Stomach smooth muscle (tissue), 2 donors: ENCODE results near the gene DOK5.

Experiments
- H3K27ac ChIP-seq: one replicate; pipeline ENCODE4 v1.7.0; 2013; ENCODE audit warnings: mild to moderate bottlenecking, low read length, inconsistent platforms
- H3K27me3 ChIP-seq, 2 donors: one replicate each; pipeline ENCODE4 v1.7.0; 2013; ENCODE audit warnings: low read length in 2 of 2; ENCODE audit not compliant: insufficient read depth in 2 of 2, control insufficient read depth in 1 of 2
- H3K36me3 ChIP-seq, 2 donors: one replicate each; pipeline ENCODE4 v1.7.0; 2013; ENCODE audit warnings: low read length in 2 of 2; ENCODE audit not compliant: control insufficient read depth in 2 of 2, insufficient read depth in 2 of 2
- H3K4me1 ChIP-seq: one replicate; pipeline ENCODE4 v1.7.0; 2013; ENCODE audit warnings: low read length; ENCODE audit not compliant: control insufficient read depth, insufficient read depth
- H3K4me3 ChIP-seq, 2 donors: one replicate each; pipeline ENCODE4 v1.7.0; 2013; ENCODE audit warnings: low read length in 2 of 2
- H3K9ac ChIP-seq, 2 donors: one replicate each; pipeline ENCODE4 v1.7.0; 2013; ENCODE audit warnings: low read length in 2 of 2, mild to moderate bottlenecking in 1 of 2
- H3K9me3 ChIP-seq, 2 donors: one replicate each; pipeline ENCODE4 v1.7.0; 2013; ENCODE audit warnings: low read length in 2 of 2; ENCODE audit not compliant: control insufficient read depth in 2 of 2
- donor health status: healthy.
- donor health status: Pancreatic carcinoma.

The DOK5 gene

DNA sequence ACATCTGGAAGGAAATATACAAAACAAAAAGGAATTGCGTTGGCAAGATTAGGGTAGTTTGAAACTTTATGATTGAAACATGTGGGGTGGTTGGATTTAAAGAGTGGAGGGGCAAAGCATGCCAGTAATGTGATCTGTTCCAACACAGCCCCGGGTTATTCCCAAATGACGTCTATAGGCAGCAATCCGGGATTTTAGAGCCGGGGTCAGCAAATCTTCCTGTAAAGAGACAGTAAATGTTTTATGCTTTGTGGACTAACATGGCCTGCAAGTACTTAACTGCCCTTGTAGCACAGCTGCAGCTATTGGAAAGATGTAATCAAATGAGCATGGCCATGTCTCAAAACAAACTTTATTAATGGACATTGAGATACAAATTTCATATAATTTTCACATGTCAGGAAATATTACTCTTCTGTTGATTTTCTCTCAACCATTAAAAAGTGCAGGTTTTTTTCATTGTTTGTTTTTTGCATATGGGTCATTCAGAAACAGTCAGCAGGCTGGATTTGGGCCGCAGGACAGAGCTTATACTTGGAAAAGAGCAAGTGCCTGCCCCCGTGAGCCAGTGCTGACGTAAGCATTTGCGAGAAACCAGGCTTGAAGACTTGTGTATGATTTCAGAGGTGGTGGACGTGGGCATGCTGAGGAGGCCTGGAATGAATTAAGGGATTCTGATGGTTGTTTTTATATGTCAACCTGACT lies 136.5 kb downstream of the DOK5 start:
- Histone ChIP-seq H3K36me3 (no peaks in the 10 kb centered on the region), H3K4me3 (no peak overlapping the region), H3K27ac (no peak overlapping the region), H3K9ac (no peak overlapping the region), H3K9me3 (no peaks in the 10 kb centered on the region), H3K4me1 (no peaks in the 10 kb centered on the region), H3K27me3 (no peaks in the 10 kb centered on the region)

DNA sequence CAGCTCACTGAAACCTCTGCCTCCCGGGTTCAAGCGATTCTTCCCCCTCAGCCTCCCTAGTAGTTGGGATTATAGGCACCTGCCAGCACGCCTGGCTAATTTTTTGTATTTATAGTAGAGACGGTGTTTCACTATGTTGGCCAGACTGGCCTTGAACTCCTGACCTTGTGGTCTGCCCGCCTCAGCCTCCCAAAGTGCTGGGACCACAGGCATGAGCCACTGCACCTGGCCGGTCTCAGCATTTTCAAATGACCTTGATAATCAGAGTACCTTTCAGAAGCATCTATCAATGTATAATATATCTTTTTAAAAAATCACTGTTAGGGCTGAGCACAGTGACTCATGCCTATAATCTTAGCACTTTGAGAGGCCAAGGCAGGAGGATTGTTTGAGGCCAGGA lies 143.0 kb downstream of the DOK5 start:
- Histone ChIP-seq H3K36me3 (no peaks in the 10 kb centered on the region), H3K27ac (no peak overlapping the region), H3K9ac (no peak overlapping the region), H3K9me3 (no peaks in the 10 kb centered on the region), H3K4me1 (no peaks in the 10 kb centered on the region), H3K27me3 (no peaks in the 10 kb centered on the region), H3K4me3 (no peak overlapping the region)

DNA sequence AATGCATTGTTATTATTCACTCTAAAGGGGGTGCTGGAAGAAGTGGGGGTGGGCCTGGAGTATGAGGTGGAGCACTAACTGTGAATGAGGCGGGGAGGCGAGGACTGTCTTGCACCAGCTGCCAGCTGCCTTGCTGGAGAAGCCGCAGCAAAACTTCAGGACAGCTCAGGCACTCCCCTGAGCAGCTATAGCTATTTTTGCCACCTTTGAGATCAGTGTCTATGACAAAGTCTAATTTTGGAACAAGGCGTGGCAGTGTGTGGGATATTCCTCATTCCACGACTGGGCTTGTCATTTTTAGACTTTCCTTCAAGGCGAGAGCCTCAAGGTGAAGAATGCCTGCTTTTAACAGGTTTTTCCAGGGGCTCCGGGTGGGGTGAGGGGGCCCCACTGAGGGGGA lies 143.8 kb downstream of the DOK5 start:
- Histone ChIP-seq H3K27me3 (no peaks in the 10 kb centered on the region), H3K4me1 (no peaks in the 10 kb centered on the region), H3K36me3 (no peaks in the 10 kb centered on the region), H3K9me3 (no peaks in the 10 kb centered on the region), H3K4me3 (no peak overlapping the region), H3K9ac (no peak overlapping the region), H3K27ac (no peak overlapping the region)

DNA sequence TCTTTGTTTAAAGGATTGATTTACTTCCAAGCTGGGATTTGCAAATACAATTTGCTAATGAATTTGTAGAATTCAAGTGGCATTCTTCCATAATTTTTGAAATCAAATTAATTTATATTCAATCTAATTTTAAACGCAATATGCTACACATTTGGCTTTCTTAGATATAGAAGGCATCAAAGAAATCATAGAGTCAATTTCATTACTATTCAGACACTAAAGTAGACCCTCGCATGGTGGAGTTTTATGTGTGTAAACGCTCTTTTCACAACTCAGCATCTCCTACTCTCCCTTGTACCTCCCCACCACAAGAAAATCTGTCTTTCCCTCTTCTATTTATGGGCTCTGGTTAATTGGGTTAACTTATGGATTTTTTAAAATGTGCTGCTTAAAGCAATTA lies 144.3 kb downstream of the DOK5 start:
- Histone ChIP-seq H3K36me3 (no peaks in the 10 kb centered on the region), H3K27ac (no peak overlapping the region), H3K27me3 (no peaks in the 10 kb centered on the region), H3K9me3 (no peaks in the 10 kb centered on the region), H3K9ac (no peak overlapping the region), H3K4me1 (no peaks in the 10 kb centered on the region), H3K4me3 (no peak overlapping the region)

DNA sequence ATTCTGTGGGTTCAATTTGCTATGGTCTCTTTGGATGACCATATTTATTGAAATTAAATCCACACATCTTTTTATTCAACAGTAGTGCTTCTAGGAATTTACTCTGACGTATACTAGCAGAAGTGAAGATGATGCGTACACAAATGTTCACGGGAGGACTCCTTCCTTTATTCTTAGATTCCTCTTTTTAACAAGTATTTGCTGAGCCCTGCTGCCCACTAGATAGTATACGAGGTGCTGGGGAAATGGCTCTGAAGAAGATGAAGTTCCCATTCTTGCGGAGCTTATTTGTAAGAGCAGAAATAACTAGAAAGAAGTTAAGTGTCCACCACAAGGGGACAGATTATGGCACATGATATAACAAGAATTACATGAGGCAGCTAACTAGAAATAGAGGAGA lies 145.2 kb downstream of the DOK5 start:
- no peak overlapping the region for H3K27ac ChIP-seq
- no peaks in the 10 kb centered on the region for H3K9me3 ChIP-seq
- no peaks in the 10 kb centered on the region for H3K4me1 ChIP-seq
- H3K9ac ChIP-seq, result no peak overlapping the region
- no peak overlapping the region for H3K4me3 ChIP-seq
- no peaks in the 10 kb centered on the region for H3K36me3 ChIP-seq
- H3K27me3 ChIP-seq, result no peaks in the 10 kb centered on the region

DNA sequence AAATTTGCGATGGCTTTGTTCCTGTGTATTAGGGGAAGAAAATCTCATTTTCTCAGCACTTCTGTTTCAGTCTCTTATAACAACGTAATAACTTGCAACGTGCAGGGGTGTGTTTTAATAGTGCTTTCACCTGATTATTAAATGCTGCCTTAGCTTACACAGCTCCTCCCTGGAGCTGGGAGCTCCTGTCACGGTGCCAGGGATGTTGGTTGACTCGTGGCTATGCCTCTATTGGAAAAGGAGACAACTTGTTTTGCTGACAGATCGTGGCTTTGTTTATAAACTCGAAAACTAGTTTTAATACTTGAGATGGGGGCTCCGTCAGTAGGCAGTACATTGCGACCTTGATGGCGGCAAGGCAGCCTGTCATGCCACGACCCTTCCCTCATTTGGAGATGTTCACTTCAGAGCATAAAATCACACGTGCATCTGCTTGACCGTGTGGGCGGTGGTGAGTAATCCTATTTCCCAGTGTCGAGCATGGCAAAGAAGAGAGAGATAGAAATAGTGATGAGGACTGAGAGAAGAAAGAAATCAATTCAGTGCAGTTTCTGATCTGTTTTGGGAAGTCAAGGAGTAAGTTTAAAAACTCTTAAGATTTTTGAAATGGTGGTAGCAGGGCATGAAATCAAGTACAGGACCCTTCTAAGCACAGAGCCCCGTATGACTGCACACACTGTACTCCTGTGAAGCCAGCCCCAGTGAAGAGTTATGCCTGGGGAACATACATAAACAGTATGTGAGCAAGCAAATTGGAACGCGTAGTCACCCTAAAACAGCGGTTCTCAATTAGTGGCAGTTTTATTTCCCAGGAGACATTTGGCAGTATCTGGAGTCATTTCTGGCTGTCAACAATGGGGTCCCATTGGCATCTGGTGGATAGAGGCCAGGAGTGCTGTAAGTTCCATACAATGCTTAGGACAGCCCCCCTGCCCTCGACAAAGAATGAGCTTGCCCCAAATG lies 147.2 kb downstream of the DOK5 start:
- no peak overlapping the region for H3K9ac ChIP-seq
- no peaks in the 10 kb centered on the region for H3K36me3 ChIP-seq
- H3K4me1 ChIP-seq, result no peaks in the 10 kb centered on the region
- H3K4me3 ChIP-seq, result no peak overlapping the region
- H3K27ac ChIP-seq, result no peak overlapping the region
- no peaks in the 10 kb centered on the region for H3K9me3 ChIP-seq
- no peaks in the 10 kb centered on the region for H3K27me3 ChIP-seq

DNA sequence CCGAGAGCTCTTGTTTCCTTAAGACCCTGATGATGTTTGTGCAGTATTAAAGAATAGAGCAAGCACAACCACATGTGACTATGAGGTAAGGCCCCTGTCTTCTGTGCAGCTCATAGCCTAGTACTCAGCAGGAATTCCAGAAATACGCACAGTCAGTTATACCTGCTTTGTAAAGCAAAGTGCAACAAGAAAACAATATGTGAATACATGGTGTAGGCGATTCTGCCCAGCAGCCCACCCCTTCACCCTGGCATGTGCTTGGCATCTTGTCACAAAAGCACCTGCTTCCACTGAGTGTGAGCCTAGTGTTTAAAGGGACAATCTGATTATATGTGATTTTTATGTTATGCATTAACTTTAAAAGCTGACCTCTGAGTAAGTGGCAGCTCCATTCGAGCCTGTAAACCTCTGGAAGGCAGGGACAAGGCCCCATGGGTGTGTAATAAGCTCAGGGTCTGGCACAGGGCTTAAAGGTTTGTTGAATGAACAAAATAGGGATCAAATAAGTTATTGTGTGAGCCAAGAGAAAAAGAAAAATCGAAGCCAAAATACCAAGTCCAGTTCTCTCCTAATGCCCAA lies 148.7 kb downstream of the DOK5 start:
- Histone ChIP-seq H3K36me3 (no peaks in the 10 kb centered on the region), H3K27ac (no peak overlapping the region), H3K9ac (no peak overlapping the region), H3K27me3 (no peaks in the 10 kb centered on the region), H3K4me1 (no peaks in the 10 kb centered on the region), H3K4me3 (no peak overlapping the region), H3K9me3 (no peaks in the 10 kb centered on the region)

DNA sequence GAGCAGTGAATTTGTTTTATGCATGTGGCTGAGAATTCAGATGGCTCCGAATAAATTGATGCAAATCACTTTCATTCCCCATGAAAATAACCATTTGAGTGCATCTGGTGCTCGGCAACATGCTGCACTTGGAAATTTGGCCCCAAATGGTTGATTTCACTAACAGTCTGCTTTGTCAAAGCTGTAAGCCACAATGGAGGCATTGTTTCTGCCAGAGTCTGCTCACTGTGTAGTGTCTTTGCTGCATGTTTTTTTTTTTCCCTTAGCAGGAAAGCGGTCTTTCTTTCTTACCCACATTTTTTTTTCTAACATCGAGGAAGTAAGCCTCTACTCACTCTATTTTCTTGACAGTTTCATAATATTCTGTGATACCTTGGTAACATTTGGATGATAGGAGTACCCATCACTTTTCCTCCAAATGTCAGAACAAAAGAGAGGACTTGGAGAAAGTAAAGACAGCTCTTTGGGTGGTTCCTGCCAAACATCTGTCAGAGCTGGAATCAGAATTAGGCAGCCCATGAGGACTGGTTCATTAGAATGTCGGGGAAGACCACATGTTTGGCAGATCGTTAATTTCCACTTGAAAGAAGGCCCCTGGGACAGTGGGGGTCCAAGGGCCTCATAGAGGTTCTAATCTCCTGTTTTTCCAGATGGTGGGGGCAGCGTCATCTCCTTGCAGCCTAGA lies 149.5 kb downstream of the DOK5 start:
- Histone ChIP-seq H3K9ac (no peak overlapping the region), H3K4me1 (no peaks in the 10 kb centered on the region), H3K36me3 (no peaks in the 10 kb centered on the region), H3K27ac (no peak overlapping the region), H3K9me3 (no peaks in the 10 kb centered on the region), H3K27me3 (no peaks in the 10 kb centered on the region), H3K4me3 (no peak overlapping the region)

DNA sequence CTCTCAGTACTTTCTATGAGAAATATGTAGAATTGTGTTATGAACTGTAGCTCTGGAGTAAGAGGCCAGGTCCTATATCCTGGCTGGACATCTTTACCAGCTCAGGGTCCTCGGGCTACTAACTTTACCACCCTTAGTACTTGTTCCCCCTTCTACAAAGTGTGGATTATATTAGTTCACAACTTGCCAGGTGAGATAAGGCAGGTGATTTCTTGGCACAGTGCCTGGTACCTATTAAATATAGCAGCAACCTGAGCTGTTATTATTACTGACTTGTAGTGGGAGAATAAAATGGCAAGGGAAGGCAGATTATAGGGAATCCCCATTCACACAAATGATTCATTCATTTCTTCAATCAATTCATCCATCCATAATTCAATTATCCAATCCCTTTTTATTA lies 150.1 kb downstream of the DOK5 start:
- H3K27me3 ChIP-seq, result no peaks in the 10 kb centered on the region
- H3K9ac ChIP-seq, result no peak overlapping the region
- H3K4me3 ChIP-seq, result no peak overlapping the region
- no peak overlapping the region for H3K27ac ChIP-seq
- no peaks in the 10 kb centered on the region for H3K36me3 ChIP-seq
- no peaks in the 10 kb centered on the region for H3K4me1 ChIP-seq
- no peaks in the 10 kb centered on the region for H3K9me3 ChIP-seq

DNA sequence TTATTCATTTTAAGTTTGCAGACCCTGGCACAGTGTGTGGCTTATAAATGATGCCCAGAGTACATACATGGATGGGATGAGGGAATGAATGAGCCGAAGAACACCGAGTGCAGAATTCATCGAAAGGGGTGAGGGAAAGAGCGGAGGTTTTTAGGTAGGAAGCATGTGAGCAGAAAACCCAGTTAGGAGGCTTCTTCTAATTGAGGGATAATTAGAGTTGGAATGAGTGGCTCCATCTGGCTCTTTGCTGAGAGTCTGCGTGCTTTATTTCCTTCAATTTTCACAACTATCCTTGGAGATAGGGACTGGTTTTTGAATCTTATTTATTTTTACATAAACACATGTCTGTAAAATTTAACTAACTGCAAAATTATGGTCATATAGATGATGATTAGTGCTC lies 150.7 kb downstream of the DOK5 start:
- no peaks in the 10 kb centered on the region for H3K4me1 ChIP-seq
- H3K36me3 ChIP-seq, result no peaks in the 10 kb centered on the region
- H3K4me3 ChIP-seq, result no peak overlapping the region
- H3K27ac ChIP-seq, result no peak overlapping the region
- H3K27me3 ChIP-seq, result no peaks in the 10 kb centered on the region
- no peaks in the 10 kb centered on the region for H3K9me3 ChIP-seq
- no peak overlapping the region for H3K9ac ChIP-seq
